K562 (cell line): ENCODE data around the gene CCDC71L. TPM values are rescaled to one million over a fixed set of nuclear protein-coding genes. Genes with fewer than 3 reads are reported as not detected.
A peak's percentile ranks its signal among the peaks of the same experiment; 100 is the strongest.

Source experiments
- BCOR ChIP-seq: fragments of 450-650 bp; IDR thresholded peaks from 2 replicates; pipeline ENCODE4 v1.6.1; 2016
- CREB3L1 ChIP-seq: fragments of 450-650 bp; IDR thresholded peaks from 2 replicates; pipeline ENCODE4 v1.6.1; 2014; ENCODE audit warnings: low read depth, mild to moderate bottlenecking, moderate library complexity, borderline replicate concordance
- ESRRB ChIP-seq: fragments of 250-450 bp; sonication (Bioruptor Pico); IDR thresholded peaks from 2 replicates; pipeline ENCODE4 v1.5.0; 2020; ENCODE audit warnings: mild to moderate bottlenecking, moderate library complexity, borderline replicate concordance
- ETV1 ChIP-seq: fragments of 450-650 bp; conservative IDR thresholded peaks from 2 replicates; pipeline ENCODE4 v1.6.1; 2016; ENCODE audit warnings: missing genetic modification characterization, control low read depth, low read depth, missing compliant biosample characterization
- FOXJ3 ChIP-seq: sonication (generic); formaldehyde crosslinking; IDR thresholded peaks from 2 replicates; pipeline ENCODE4 v1.4.0; 2020; ENCODE audit warnings: mild to moderate bottlenecking, missing genetic modification reagents
- GMEB1 ChIP-seq: fragments of 250-450 bp; sonication (Bioruptor Pico); IDR thresholded peaks from 2 replicates; pipeline ENCODE4 v1.4.0; 2020; ENCODE audit warnings: mild to moderate bottlenecking
- HDAC2 ChIP-seq: fragments of 450-650 bp; IDR thresholded peaks from 2 replicates; pipeline ENCODE4 v1.6.1; 2016; ENCODE audit warnings: mild to moderate bottlenecking
- HIVEP1 ChIP-seq: fragments of 250-450 bp; sonication (Bioruptor Pico); IDR thresholded peaks from 2 replicates; pipeline ENCODE4 v1.4.0; 2020; ENCODE audit warnings: mild to moderate bottlenecking
- ILF3 ChIP-seq: fragments of 450-650 bp; IDR thresholded peaks from 2 replicates; pipeline ENCODE4 v1.6.1; 2018; ENCODE audit warnings: antibody characterized with exemption, mild to moderate bottlenecking, moderate library complexity, borderline replicate concordance
- KLF6 ChIP-seq: fragments of 250-450 bp; sonication (Bioruptor Pico); IDR thresholded peaks from 2 replicates; pipeline ENCODE4 v1.4.0; 2020; ENCODE audit warnings: mild to moderate bottlenecking, moderate library complexity, borderline replicate concordance
- MCM3 ChIP-seq: fragments of 450-650 bp; IDR thresholded peaks from 2 replicates; pipeline ENCODE4 v1.6.1; 2016
- NCOA4 ChIP-seq: fragments of 450-650 bp; IDR thresholded peaks from 2 replicates; pipeline ENCODE4 v1.6.1; 2018; ENCODE audit warnings: mild to moderate bottlenecking; ENCODE audit not compliant: partially characterized antibody
- NCOA6 ChIP-seq: fragments of 450-650 bp; IDR thresholded peaks from 2 replicates; pipeline ENCODE4 v1.6.1; 2017; ENCODE audit warnings: mild to moderate bottlenecking
- PCBP2 ChIP-seq: fragments of 200-400 bp; formaldehyde crosslinking; IDR thresholded peaks from 2 replicates; pipeline ENCODE4 v1.6.1; 2018; ENCODE audit warnings: low read length, low read depth, mild to moderate bottlenecking, moderate library complexity; ENCODE audit not compliant: poor library complexity, severe bottlenecking
- PREB ChIP-seq: sonication (generic); formaldehyde crosslinking; IDR thresholded peaks from 2 replicates; pipeline ENCODE4 v1.8.1; 2023; ENCODE audit warnings: mild to moderate bottlenecking, missing genetic modification reagents
- SNAPC5 ChIP-seq: fragments of 250-450 bp; sonication (Bioruptor Pico); IDR thresholded peaks from 2 replicates; pipeline ENCODE4 v1.8.0; 2021; ENCODE audit warnings: moderate library complexity, mild to moderate bottlenecking, inconsistent platforms
- ZBTB49 ChIP-seq: sonication (generic); formaldehyde crosslinking; IDR thresholded peaks from 2 replicates; pipeline ENCODE4 v1.8.0; 2022; ENCODE audit warnings: missing genetic modification reagents, mild to moderate bottlenecking, borderline replicate concordance
- ZC3H8 ChIP-seq: fragments of 450-650 bp; IDR thresholded peaks from 2 replicates; pipeline ENCODE4 v1.6.1; 2017
- ZNF395 ChIP-seq: fragments of 200-800 bp; sonication (Bioruptor generic); IDR thresholded peaks from 2 replicates; pipeline ENCODE4 v1.6.1; 2017; ENCODE audit warnings: missing genetic modification characterization, missing compliant biosample characterization
- polyA plus RNA-seq, 8 experiments: library from polyadenylated mRNA; depleted of rRNA in 4 of 8; stranded (reverse) in 5 of 8; unstranded in 3 of 8; fragments of >200 nt; fragmentation: Nextera tagmentation in 2 of 8; fragmentation: Illumina TruSeq in 1 of 8; extraction: Ambion mirVana in 2 of 8; extraction: Trizol in 1 of 8; gene quantifications; 2 replicates each; pipeline versions ENCODE4 v1.2.1 to v1.2.3, GENCODE V29; 2011 to 2014; ENCODE audit warnings: inconsistent platforms in 1 of 8, missing spikeins in 1 of 8
- total RNA-seq, 7 experiments: library from RNA; depleted of rRNA in 6 of 7; stranded (reverse); fragments of >200 nt in 6 of 7; fragmentation: Illumina TruSeq in 2 of 7; extraction: Trizol in 2 of 7; gene quantifications; 2 replicates each; pipeline versions ENCODE4 v1.2.1 to v1.2.3, GENCODE V29; 2011 to 2021; ENCODE audit warnings: low replicate concordance in 1 of 7

CCDC71L gene
- total and polyA plus RNA-seq, 9 of the 15 experiments (the other 6 are each of a cell fraction or from before 2014, with no cell fraction given), result 5.7 to 108 (median 25.4) TPM

GRCh38 chr7:106657085-106657991 is 3.6 kb downstream of the CCDC71L start (continued):
- TF ChIP-seq CREB3L1 (no peak), SNAPC5 (peak; percentile 44; the same call in 1 of the 2 replicates), ESRRB (CRISPR knock-in tag) (no peak), HIVEP1 (no peak), KLF6 (CRISPR knock-in tag) (0 out of 2 replicates have a peak, but pooled peaks have one; percentile 5), MCM3 (no peak), ZNF395 (CRISPR knock-in tag) (no peak; the same call in 1 of the 2 replicates), NCOA6 (no peak; the same call in 1 of the 2 replicates), PCBP2 (no peak), ZBTB49 (no peak), ZC3H8 (no peak), ETV1 (0 out of 2 replicates have a peak, but pooled peaks have one; percentile 18), BCOR (no peak), ILF3 (no peak), HDAC2 (0 out of 2 replicates have a peak, but pooled peaks have one; percentile 29), NCOA4 (no peak), PREB (CRISPR knock-in tag) (no peak), FOXJ3 (no peak), GMEB1 (0 out of 2 replicates have a peak, but pooled peaks have one; percentile 16)
